ENCODE results near the gene RCAN1.
"Not testable (repeated sequence)": the region's sequence is repeated elsewhere in the genome, so short reads cannot be mapped to it uniquely, and the experiment has no call there.

The RCAN1 gene

DNA sequence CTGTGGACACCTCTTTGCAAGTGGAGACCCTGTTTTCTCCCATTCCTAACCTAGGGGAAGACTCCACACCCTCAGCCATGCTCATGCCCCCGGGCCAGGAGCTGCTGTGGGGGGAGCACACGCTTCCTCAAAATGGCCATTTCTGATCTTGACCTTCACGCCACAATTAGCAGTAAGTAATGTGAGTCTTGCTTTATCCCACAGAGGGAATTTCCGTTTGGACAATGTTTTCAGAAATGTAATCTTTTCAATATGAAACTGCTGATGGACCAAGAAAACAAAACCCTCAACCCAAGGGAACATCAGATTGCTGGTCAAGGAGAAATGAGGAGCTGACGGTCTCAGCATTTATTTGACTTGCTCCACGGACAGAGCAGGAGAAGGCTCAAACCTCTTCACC is 94.6 kb downstream of the RCAN1 start:
- DNase-seq (ENCODE audit: extremely low read depth in 1 of 2, low read depth in 1 of 2) = no peak

DNA sequence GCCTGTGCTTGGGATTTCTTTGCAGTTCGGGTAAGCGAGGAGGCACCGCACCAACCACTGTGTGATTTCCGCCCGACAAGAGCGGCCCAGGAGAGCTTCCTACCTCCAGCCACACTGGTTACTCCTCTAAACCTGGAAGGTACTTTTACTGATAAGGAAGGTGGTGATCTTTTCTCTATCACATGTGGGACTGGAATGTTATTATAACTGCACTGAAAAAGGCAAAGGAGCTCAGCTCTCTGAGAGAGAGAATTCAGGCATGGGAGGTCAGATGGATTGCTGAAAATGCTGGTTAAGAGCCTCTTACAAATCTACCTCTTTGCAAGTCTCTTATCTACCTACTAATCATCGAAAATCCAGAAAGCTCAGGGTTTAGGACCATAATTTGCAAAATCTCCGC is 95.2 kb downstream of the RCAN1 start:
- no peak for DNase-seq (ENCODE audit: extremely low read depth in 1 of 2, low read depth in 1 of 2)

DNA sequence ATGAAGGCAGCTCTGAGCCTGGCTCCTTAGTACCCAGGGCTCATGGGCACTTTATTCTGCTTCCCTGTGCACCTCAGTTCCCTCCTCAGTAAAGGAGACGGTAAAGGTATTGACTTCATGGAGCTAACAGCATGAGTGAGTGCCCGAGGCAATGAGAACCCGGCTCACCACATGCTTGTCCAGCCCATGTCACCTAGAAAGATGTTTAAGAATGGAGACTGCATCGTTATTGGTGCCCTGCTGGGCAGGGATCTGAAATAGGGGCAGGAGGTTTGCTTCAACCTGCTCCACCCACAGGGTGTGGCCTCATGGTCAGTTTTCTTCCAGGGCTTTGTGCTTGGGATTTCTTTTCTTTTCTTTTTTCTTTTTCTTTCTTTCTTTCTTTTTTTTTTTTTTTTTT is 95.9 kb downstream of the RCAN1 start:
- DNase-seq (ENCODE audit: extremely low read depth in 1 of 2, low read depth in 1 of 2) = no peak

DNA sequence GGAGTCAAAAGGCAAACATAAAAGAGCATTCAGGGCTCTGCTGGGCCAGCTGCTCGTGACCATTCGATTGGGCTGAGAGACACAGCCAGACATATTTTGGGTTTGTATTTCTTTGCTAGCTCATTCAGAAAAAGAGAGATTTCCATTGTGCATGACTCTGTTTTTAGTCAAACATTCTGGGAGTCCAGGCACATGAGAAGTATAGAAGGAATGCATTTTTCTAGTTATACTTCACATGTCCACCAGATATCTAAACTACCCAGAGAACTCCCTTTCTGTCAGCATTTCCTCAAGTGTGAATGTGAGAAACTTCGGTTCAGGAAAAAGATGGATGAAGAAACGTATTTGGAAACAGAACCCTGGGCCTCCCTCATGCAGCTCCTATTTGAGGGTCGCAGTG is 96.6 kb downstream of the RCAN1 start:
- no peak for DNase-seq (ENCODE audit: extremely low read depth in 1 of 2, low read depth in 1 of 2)

DNA sequence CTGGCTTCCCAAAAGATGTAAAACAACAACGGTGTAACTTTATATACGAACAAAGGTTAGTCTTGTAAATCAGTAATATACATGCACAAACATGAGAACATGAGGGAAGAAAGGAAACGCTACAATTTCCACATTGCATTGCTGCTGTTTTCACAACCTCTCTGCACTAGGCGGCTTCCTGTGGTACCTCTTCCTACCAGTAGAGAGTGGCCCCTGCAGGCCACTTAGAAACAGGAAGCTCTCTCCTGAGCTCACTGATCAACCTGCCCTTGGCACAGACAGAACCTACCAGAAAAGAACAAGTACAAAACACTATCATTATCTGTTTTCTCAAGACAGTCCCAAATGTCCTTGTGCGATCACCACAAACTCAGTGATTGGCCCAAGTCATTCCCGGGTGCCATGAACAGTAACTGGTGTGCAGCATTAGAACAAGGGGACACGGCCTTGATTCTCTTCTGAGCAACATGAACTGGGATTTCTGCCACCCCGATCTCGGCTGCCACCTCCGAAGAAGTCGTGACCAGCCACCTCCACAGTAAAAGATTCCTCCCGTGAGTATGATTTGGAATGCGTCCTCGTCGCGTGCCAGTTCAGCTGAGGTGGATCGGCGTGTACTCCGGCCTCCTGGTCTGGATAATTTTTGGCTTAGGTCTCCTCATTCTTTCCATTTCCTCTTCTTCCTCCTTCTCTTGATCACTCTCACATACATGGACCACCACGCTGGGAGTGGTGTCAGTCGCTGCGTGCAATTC is 97.2 kb downstream of the RCAN1 start:
- no peak for DNase-seq (ENCODE audit: extremely low read depth in 1 of 2, low read depth in 1 of 2)

DNA sequence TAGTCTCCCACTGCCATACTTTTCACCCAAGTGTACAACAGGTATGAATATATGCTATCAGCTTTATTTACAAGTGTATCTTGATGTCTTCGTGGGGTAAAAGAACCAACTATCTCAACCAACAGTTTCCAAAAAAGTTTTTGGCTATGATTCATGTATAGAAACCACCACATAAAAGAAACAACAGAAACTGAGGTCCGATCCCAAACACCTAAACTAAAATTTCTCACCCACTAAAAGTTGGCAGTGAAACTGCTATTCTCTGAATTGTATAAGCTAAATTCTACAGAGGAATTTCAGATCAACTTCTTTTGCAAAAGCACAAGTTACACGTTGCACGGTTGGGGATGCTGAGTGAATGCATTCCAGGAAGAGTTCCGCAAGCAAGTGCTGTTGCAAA is 97.9 kb downstream of the RCAN1 start:
- no peak for DNase-seq (ENCODE audit: extremely low read depth in 1 of 2, low read depth in 1 of 2)

DNA sequence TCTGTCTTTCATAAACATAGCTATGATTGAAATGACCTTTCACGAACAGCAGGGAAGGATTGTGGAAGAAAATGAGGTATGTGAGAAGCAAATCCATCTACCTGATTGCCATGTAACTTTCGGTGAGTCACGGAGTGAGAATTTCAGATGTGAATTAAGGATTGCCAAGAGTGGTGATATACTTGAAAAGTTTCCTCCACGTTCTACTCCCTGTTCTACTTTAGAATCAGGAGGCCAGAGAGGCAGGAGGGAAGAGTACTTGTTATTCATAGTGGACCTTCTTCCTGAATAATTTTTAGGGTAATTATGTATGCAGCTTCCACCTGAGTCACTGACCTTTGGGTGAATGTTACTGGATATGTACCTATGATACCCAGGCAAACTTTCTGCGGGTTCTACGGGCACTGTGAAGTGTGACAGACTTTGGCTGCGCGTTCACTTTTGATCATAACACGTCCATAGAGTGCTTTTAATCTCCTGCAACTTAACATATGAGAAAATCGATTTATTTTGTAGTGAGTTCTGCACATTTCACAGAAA is 100.3 kb downstream of the RCAN1 start:
- no peak for DNase-seq (ENCODE audit: extremely low read depth in 1 of 2, low read depth in 1 of 2)

DNA sequence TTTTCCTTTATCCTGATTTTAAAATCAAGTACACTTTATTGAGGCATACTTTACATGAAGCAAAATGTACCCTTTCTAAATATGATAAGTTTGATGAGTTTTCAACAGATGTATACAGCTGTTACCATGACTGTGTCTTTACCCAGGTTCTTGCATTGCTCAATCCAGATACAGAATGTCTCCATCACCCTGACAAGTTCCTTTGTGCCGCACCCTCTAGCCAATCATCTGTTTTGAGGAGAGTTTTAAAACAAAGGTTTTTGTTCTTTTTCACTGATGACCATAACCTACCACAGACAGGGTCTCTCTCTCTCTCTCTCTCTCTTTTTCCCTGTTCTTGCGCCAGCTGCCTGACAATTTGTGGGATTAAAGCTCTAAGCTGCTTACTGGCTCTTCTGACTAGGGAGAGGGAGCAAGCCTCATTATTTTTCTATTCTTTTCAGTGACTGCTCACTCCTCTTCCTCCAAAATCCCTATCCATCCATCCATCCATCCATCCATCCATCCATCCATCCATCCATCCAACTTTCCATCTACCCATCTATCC is 101.7 kb downstream of the RCAN1 start:
- DNase-seq (ENCODE audit: extremely low read depth in 1 of 2, low read depth in 1 of 2) = no peak

DNA sequence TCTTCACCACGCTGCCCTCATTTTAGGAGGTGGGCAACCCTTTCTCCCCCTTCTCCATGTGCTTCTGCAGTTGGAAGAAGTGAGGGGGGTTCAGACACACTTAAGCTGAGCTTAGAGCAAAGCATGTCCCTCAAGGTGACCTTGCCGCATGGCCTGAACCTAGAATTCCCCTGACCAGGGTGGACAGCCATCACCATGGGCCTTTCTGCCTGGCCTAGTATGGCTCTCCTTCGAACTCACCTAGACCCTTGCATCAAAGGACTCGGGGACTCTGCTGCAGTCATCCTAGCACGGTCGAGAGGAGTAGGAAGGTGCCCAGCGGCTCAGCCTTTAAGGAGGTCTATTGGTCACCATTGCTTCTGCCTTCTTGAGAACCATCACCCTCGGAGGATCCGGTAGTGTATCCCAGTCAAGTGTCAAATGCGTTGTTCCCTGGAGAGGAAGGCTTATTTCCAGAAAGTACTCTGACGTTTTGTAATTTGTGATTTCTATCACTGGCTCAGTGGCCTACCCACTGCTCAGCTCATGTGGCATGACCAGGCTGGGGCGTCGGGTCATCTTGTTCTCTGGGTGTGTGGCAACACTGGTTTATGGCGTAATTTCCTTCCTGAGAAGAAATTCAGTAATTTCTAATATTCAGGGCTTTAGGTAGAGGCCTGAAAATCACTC is 103.0 kb downstream of the RCAN1 start, which contains the start of gene KCNE1:
Gene KCNE1, minus strand, starts transcription at position 424 of the 669 bp plus-strand sequence. CDS start 62,576 bp downstream, outside the sequence.
- no peak for DNase-seq (ENCODE audit: extremely low read depth in 1 of 2, low read depth in 1 of 2)

DNA sequence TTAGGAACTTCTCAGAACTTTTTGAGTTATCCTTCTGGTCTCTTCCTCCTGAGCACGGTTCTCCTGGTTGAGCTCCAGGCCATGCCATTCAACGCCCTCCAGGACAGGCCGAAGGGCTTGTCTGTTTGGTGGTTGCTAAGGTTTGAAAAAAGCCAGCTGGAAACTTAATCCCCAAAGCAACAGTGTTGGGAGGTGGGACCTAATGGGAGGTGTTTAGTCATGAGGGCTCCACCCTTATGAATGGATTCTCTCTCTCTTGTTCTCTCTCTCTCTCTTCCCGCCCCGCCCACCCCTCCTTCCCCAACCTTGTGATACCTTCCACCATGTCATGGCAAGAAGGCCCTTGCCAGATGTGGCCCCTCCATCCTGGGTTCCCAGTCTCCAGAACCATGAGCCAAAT is 103.7 kb downstream of the RCAN1 start:
- no peak for DNase-seq (ENCODE audit: extremely low read depth in 1 of 2, low read depth in 1 of 2)

DNA sequence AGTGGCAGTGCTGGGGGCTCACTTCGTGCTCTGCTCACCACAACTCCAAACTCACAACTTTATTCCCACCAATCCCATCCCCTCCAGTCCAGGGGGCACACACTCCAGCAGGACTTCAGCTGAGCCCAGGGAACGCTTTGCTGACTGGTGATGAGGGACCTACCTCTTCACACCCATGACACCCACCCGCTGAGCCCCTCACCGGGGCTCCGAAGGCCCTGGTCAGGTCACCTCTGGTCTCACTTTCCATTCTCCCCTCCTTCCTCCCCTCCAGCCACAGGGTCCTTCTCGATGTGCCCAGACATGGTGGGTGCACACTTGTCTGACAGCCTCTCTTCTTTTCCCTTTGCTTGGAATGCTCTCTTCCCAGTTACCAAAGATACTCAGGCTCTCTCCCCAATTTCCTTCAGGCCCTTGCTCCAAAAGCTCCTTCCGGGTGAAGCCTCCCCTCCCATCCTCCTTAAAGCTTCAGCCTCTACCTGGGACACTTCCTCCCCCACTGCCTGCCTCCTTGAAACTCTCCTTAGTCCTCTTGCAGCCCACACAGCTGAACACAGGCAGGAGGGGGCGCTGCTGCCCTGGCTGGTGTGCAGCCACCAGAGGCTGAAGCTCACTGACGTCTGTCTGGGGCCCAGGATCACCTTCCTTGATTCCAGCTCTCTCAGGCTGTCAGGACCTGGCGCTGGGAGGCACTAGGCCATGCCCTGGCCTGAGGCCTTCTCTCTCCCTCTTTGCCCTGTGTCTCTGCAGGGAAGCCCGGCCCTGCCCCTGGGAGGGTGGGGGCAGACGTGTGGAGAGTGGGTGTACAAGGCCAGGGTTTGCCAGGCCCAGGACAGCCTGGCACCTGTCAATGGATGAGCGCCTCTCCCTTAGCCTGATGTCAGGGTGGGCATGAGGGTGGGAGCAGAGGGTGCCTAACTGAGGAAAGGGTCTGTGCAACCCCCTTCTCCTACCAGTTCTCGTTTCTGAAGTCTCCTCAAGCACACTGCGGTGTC is 104.5 kb downstream of the RCAN1 start:
- peak; percentile 35 to 50 for DNase-seq (ENCODE audit: extremely low read depth in 1 of 2, low read depth in 1 of 2)

DNA sequence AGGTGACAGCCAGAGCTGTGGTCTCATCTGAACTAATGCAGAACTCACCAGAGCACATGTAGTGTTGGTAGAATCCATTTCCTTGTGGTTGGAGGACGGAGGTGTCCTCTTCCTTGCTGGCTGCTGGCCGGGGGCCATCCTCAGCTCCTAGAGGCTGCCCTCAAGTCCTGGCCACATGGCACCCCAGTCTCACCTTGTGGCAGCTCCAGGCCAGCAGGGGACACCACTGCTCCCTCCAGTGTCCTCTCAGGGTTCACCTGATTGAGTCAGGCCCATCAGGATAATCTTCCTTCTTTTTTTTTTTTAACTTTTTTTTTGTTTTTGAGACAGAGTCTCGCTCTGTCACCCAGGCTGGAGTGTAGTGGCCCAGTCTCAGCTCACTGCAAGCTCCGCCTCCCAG is 105.8 kb downstream of the RCAN1 start:
- no peak for DNase-seq (ENCODE audit: extremely low read depth in 1 of 2, low read depth in 1 of 2)

DNA sequence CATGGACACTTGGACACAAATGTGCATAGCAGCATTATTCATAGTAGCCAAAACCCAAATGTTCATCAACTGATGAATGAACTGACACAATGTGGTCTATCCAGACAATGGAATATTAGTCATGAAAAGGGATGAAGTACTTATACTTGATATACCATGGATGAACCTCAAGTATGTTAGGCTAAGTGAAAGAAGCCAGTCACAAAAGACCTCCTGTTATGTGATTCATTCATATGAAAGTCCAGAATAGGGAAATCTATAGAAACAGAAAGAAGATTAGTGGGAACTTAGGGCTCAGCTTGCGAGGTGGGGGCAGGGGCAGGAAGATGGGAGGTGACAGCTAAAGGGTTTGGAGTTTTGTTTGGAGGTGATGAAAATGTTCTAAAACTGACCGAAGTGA is 110.3 kb downstream of the RCAN1 start:
- DNase-seq (ENCODE audit: extremely low read depth in 1 of 2, low read depth in 1 of 2) = no peak

DNA sequence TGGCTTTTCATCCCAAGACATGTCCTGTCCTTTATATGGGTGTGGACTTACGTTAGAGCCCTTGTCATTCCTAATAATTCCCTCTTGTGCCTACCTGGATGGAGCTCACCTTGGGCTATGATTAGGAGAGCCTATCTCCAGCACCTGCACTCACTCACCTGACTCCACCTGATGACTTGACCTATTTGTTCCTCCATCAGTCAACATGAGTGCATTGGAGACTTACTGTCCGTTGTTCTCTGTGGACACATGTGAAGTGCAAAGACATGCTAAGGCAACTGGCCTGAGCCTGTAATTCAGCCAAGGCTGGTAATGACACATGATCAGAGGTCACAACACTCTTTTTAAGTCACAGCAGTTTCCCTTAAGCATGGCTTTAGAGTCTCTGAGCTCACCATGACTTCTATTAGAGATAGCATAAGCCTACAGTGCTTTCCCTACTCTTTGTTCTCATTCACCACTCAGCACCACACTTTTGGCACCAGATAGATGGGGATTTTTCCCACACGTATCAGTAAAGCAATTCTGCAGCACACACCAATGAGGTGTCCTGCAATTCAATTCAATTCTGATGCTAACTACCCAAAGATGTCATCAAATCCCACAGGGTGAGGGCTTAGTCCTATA is 112.3 kb downstream of the RCAN1 start:
- DNase-seq (ENCODE audit: extremely low read depth in 1 of 2, low read depth in 1 of 2) = no peak

DNA sequence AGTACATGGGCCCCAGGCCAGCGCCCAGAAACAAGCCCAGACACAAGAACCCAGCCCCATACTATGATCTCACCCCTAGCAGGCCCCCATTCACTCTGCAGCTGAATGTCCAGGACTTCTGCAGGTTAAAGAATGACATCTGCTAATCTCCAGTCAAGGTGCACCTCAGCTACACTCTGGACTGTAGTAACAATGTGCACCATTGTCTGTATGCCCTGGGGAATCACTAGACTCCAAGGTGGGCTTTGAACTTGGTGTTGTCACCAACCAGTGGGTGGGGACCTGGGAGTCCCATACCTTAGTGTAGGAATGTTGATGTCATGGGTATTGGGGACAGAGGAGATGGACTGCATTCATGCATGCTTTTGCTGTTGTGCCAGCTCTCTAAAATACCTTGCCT is 113.2 kb downstream of the RCAN1 start:
- no peak for DNase-seq (ENCODE audit: extremely low read depth in 1 of 2, low read depth in 1 of 2)

DNA sequence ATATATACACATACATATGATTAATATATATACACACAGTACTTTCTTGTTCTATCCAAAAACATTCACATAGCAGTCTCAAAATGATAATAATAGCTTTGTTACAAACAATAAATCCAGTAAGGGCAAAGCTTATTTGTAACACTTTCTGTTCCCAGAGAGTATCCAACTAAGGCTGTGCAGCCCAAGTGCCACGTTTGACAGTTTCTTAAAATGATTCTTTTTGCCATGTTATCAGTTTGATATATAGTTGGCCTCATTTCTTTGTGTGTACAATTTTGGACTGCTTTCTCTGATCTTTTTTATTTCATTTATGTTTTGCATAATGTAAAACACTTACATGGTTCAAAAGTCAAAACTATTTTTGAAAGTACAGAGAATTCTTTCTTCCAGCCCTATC is 114.7 kb downstream of the RCAN1 start:
- DNase-seq (ENCODE audit: extremely low read depth in 1 of 2, low read depth in 1 of 2) = no peak

DNA sequence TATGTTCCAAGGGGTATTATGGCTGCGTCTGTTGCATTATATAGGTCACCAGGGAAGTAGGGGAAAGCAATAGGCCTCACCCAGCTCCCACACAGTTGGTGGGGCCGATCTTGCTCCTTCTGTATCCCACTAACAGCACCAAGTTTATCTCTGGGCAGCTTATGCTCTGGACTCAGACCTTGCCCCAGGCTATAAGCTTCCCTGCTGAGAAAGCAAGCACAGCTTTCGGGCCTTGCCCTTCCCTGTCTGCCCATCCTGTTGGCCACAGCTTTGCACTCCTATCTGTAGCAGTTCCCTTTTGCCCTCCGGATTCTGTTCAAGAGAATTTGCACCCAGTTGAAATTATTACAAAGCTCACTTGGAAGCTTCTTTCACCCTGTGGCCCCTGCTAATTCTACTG is 115.8 kb downstream of the RCAN1 start:
- no peak for DNase-seq (ENCODE audit: extremely low read depth in 1 of 2, low read depth in 1 of 2)

DNA sequence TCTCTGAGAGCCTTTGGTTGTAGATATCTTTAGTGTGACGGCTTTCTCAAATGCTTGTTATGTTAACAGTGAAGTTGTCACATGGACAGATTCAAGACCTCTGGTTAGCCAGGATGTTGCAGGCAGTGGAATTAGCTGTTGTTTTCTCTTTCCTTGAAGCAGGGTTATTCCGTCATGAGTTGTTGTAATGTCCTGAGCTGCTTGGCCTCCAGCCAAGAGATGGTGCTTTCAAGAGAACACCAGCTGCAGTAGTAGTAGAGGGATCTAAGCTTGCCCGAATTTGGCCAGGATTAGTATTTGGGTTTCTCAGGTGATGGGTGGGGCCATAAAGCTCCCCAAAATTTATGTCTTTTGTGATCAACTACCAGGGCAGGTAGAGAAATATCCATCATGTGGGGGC is 116.3 kb downstream of the RCAN1 start:
- DNase-seq (ENCODE audit: extremely low read depth in 1 of 2, low read depth in 1 of 2) = no peak

DNA sequence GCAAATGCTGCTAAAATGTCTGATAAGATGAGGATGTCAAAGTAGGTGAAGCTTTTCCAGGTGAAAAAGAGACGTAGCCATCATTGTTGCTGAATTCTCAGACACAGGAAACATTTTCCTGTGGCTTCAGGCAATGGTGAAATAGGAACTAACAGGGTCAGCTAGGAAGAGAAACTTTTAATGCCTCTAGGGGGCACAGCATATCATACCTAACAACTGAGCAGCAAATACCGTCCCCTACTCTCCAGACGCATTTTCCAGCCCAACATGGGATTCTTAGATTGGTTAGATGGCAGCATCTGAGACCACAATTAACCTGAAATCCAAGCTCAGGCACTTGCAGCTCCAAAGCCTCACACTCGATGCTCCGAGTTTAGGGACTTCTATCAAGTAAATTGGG is 131.1 kb downstream of the RCAN1 start:
- not testable (repeated sequence) for DNase-seq (ENCODE audit: extremely low read depth in 1 of 2, low read depth in 1 of 2)

DNA sequence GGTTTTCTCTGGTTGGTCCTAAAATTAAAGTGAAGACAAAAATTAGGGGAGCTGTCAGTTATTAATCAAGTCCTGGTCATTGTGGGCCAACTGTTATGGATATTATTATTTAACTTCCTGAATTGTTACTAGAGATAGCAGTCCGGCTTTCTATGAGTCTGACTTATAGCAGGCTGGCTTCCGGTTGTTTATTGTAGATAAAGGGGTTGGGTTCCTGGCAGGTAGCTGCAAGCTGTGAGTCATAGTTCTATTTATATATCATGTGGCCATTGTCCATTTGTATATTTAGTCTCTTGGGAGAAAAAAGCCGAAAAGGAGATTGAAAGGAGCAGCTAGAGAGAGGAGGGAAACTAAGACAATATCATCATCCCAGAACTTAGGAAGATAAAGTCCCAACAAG is 131.5 kb downstream of the RCAN1 start:
- DNase-seq (ENCODE audit: extremely low read depth in 1 of 2, low read depth in 1 of 2) = not testable (repeated sequence)
